BLaER1 treated with 17β-estradiol and CSF1 and Interleukin-3, amounts not matched to agents 10 nM and 100 nM (cell line): ENCODE results near the gene AP5Z1.

ENCODE experiments used
- H3K27ac ChIP-seq, 11 experiments: shearing (Covaris generic); formaldehyde crosslinking; 2 replicates each; pipeline ENCODE4 v1.8.1; 2022
- H3K27me3 ChIP-seq, 11 experiments: shearing (Covaris generic); formaldehyde crosslinking; 2 replicates each; pipeline ENCODE4 v1.8.1; 2022
- H3K36me3 ChIP-seq, 11 experiments: shearing (Covaris generic); formaldehyde crosslinking; 2 replicates each; pipeline ENCODE4 v1.8.1; 2022
- H3K4me1 ChIP-seq, 10 experiments: shearing (Covaris generic); formaldehyde crosslinking; 2 replicates each; pipeline ENCODE4 v1.8.1; 2022
- H3K4me2 ChIP-seq, 11 experiments: shearing (Covaris generic); formaldehyde crosslinking; 2 replicates each; pipeline ENCODE4 v1.8.1; 2022
- H3K4me3 ChIP-seq, 10 experiments: shearing (Covaris generic); formaldehyde crosslinking; 2 replicates each; pipeline ENCODE4 v1.8.1; 2022
- H3K9ac ChIP-seq, 11 experiments: shearing (Covaris generic); formaldehyde crosslinking; 2 replicates each; pipeline ENCODE4 v1.8.1; 2022
- H3K9me3 ChIP-seq, 11 experiments: shearing (Covaris generic); formaldehyde crosslinking; replicated peaks in 1 of 11; 2 replicates each; pipeline ENCODE4 v1.8.1; 2022
- H4K20me1 ChIP-seq, 11 experiments: shearing (Covaris generic); formaldehyde crosslinking; 2 replicates each; pipeline ENCODE4 v1.8.1; 2022
- Cebpa-rat ChIP-seq, 11 experiments: shearing (Covaris generic); IDR thresholded peaks; 2 replicates each; pipeline ENCODE4 v1.8.1; 2022

AP5Z1 gene

DNA sequence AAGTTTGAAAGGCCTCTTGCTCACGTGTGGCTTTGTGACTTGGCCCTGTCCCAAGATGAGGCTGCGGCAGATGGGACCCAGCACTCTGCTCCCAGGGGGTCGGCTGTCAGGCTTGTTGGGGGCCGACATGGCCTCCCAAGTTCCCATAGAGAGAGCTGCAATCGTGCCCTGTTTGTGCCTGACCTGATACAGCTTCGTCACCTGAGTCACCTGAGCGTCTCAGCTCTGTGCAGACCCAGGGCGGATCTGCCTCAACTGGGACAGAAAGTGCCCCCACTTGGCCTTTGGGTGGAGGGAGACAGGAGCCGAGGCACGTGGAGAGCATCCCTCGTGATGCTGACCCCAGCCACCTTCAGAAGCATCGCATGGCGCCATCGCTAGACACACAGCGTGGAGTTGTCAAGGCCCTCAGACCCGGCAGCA, 64.7 kb downstream of the AP5Z1 start:
- no peak overlapping the region for H3K27ac ChIP-seq
- H3K4me1 ChIP-seq, result peaks cover 33 to 75% (median 69%) of the 10 kb centered on the region in 10 experiments
- H3K4me3 ChIP-seq, result no peak overlapping the region
- H3K27me3 ChIP-seq, result peaks cover 0 to 39% (median 0%) of the 10 kb centered on the region in 11 experiments; a peak in 6 of 22 replicates
- H3K9me3 ChIP-seq, result no peaks in the 10 kb centered on the region
- peaks cover 0 to 31% (median 21%) of the 10 kb centered on the region in 11 experiments; a peak in 14 of 22 replicates for H4K20me1 ChIP-seq
- H3K36me3 ChIP-seq, result peaks cover 0 to 4% (median 0%) of the 10 kb centered on the region in 11 experiments; a peak in 4 of 22 replicates
- peak overlapping the region in 8 of 11 experiments; percentile 23 to 94 (median 82); a peak in 16 of 22 replicates for H3K4me2 ChIP-seq
- no peak for TF ChIP-seq Cebpa-rat (IDR thresholded peaks at IDR 0.05)
- H3K9ac ChIP-seq, result no peak overlapping the region
